ENCODE results near the gene CLCF1. TPM values are rescaled to one million over a fixed set of nuclear protein-coding genes. Genes with fewer than 3 reads are reported as not detected.

CLCF1 gene
- total RNA-seq, 2 experiments from 2014 or later = 0.76 to 1.9 TPM

DNA sequence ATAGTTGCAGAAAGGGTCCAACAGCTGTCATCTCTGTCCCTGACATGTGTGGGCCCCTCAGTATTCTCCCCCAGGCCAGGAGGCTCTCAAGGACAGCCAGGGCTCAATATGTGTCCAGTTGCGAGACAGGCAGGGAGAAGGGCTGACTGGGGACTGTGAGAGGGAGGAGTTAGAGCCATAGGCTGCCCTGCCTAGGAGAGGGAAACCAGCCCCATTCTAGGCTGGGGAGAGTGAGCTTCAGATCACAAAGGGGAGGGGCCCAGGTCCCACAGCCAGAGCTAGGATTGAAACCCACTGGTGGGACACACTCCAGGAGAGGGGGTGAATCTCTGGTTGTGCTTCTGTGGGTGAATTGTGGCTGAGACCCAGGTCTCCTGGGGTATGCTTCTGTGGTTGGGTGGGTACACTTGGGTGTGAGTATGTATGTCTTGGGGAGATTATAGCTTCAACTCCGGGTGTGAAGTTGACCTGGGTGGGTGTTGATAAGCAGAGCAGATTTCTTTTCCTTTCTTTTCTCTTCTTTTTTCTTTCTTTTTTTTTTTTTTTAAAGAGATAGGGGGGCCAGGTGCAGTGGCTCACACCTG lies 40.0 kb upstream of the CLCF1 start:
- Mint-ChIP-seq H3K27ac (no peak overlapping the region), H3K4me1 (peaks cover 60% of the 10 kb centered on the region), H3K4me3 (no peak overlapping the region), H3K36me3 (peaks cover 12% of the 10 kb centered on the region), H3K27me3 (peaks cover 7% of the 10 kb centered on the region), H3K9me3 (ENCODE audit: low read depth) (no peaks in the 10 kb centered on the region)
- ATAC-seq = no peak
- CTCF ChIA-PET = interaction anchor here (1.1 to 9.4 kb wide), 6 partner anchors 10 to 126 kb away, joined by 3 to 88 read pairs (median 4); partner anchors contain the start of genes PITPNM1, PPP1CA, PTPRCAP and RAD9A
- DNase-seq = no peak

DNA sequence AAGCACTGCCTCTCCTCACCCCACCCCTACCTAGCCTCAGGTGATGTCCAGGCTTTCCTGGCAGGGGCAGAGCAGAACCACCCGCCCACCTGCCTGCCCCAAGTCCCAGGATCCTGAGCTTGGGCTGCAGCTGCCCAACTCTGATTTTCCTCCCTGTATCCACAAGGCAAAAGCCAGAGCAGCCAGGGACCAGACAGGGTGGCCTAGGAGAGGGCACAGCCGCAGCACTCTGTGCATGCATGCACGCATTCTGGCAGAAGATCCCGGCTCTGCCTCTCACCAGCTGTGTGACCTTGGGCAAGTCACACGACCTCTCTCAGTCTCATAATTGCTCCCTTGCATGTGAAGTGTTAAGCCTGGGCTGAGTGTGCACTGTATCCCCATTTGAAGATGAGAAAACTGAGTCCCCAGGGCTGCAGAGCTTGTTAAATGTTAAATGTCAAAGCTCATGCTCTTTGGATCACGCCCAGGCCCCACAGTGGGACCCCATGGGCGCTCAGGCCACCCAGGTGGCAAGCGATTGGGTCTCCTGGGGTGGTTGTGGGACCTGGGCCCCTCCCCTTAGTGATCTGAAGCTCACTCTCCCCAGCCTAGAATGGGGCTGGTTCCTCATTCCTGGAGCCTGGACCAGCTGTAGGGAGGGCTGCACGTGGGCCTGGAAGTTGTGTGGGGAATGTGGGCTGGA lies 39.2 kb upstream of the CLCF1 start:
- DNase-seq (no peak), ATAC-seq (no peak)
- CTCF ChIA-PET = interaction anchor here (1.1 to 9.4 kb wide), 7 partner anchors 10 to 93 kb away, joined by 3 to 88 read pairs (median 4); partner anchors contain the start of genes PITPNM1, PPP1CA, PTPRCAP and RAD9A
- H3K27me3 Mint-ChIP-seq = peaks cover 7% of the 10 kb centered on the region
- no peak overlapping the region for H3K27ac Mint-ChIP-seq
- H3K36me3 Mint-ChIP-seq = peaks cover 19% of the 10 kb centered on the region
- H3K9me3 Mint-ChIP-seq (ENCODE audit: low read depth) = no peaks in the 10 kb centered on the region
- peaks cover 66% of the 10 kb centered on the region for H3K4me1 Mint-ChIP-seq
- no peak overlapping the region for H3K4me3 Mint-ChIP-seq

DNA sequence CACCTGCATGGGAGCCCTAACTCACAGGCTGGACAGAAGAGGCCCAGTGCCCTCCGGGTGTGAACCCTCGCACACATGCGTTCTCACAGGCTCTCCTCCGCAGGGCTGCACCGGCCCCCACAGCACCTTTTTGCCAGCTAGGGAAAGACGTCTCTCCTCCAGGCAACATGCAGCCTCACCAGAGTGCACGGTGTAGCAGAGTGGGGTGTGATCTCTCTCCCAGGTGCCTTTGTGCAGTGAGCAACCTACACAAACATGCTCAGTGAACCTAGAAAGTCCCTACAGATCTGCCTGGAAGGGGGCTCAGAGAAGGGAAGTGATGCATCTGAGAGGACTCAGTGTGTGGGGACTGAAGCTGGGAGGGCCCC lies 38.4 kb upstream of the CLCF1 start:
- Mint-ChIP-seq H3K27me3 (peaks cover 7% of the 10 kb centered on the region), H3K27ac (no peak overlapping the region), H3K9me3 (ENCODE audit: low read depth) (no peaks in the 10 kb centered on the region), H3K4me1 (peaks cover 70% of the 10 kb centered on the region), H3K4me3 (no peak overlapping the region), H3K36me3 (peaks cover 28% of the 10 kb centered on the region)
- no peak for DNase-seq
- CTCF ChIA-PET = interaction anchor here (0.6 to 3.4 kb wide), 8 partner anchors 8 to 149 kb away, joined by 3 to 12 read pairs (median 4); partner anchors contain the start of genes PPP1CA and PTPRCAP
- no peak for ATAC-seq

- DNase-seq (no peak), ATAC-seq (no peak)
- H3K27ac Mint-ChIP-seq = no peak overlapping the region
- H3K36me3 Mint-ChIP-seq = peaks cover 32% of the 10 kb centered on the region
- H3K4me1 Mint-ChIP-seq = peaks cover 70% of the 10 kb centered on the region
- H3K4me3 Mint-ChIP-seq = no peak overlapping the region
- CTCF ChIA-PET = interaction anchor here (0.6 to 3.4 kb wide), 7 partner anchors 9 to 149 kb away, joined by 3 to 12 read pairs (median 3); partner anchors contain the start of genes PPP1CA and PTPRCAP
- H3K9me3 Mint-ChIP-seq (ENCODE audit: low read depth) = no peaks in the 10 kb centered on the region
- peaks cover 3% of the 10 kb centered on the region for H3K27me3 Mint-ChIP-seq
Measured at GRCh38 chr11:67410984-67411784, 37.8 kb upstream of the CLCF1 start.

DNA sequence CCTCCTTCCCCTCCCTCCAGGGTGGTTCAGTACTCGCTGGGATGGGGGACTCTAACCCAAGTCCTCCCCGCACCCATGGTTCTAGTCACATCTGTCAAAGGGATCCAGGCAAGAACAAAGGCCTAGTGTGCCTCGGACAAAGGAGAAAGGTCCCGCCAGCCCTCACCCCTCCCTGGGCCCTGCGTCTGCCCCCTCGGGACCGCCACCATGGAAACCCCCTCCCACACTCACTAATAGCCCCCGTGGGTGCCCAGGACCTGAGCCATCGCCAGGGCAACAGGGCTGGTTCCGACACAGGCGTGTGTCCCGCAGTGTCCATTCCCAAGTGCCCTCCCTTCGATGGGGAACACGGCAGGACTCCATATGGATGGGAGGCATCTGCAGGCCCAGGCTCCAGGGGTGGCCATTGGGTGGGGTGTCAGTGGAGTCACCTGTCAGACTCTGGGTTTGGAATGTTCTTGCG lies 37.0 kb upstream of the CLCF1 start:
- ATAC-seq = no peak
- no peak for DNase-seq
- CTCF ChIA-PET = no interaction called here
- Mint-ChIP-seq H3K4me3 (peak overlapping the region; percentile 75), H3K9me3 (ENCODE audit: low read depth) (no peaks in the 10 kb centered on the region), H3K4me1 (peaks cover 72% of the 10 kb centered on the region), H3K27ac (peak overlapping the region; percentile 66), H3K27me3 (no peaks in the 10 kb centered on the region), H3K36me3 (peaks cover 38% of the 10 kb centered on the region)

DNA sequence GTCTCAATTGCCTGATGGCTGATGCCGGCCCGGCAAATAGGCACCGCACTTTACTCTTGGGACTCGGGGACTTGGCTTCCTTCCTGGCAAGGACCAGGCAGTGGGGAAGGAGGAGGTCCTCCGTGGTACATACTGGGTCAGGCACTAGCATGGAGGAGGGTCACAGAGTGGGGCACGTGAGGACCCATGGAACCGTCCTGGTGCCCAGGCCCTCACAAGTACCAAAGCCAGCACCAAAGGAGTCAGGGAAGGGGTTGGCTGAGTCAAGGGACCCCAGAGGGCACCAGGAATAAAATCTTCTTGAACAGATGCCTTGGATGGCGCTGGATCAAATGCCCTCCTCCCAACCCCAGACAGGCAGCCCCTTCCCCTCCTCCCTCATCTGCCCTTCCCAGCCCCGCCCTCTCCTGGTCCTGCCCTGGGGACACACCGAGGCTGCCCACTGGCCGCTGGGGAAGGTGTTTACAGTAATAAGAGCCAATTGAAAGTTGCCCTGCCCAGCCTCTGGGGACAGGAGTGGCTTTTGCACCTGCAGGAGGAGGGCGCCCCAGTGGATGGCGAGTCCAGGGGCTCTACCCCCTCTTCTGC lies 36.5 kb upstream of the CLCF1 start:
- Mint-ChIP-seq H3K9me3 (ENCODE audit: low read depth) (no peaks in the 10 kb centered on the region), H3K36me3 (peaks cover 43% of the 10 kb centered on the region), H3K27me3 (no peaks in the 10 kb centered on the region), H3K4me3 (peak overlapping the region; percentile 75), H3K4me1 (peaks cover 72% of the 10 kb centered on the region), H3K27ac (peak overlapping the region; percentile 92)
- CTCF ChIA-PET = interaction anchor here (1.0 to 3.5 kb wide), 3 partner anchors 9 to 28 kb away, joined by 3 to 34 read pairs (median 32); partner anchors contain the start of gene PTPRCAP
- DNase-seq (no peak), ATAC-seq (no peak)

GRCh38 chr11:67409261-67409666 lies 35.9 kb upstream of the CLCF1 start:
- H3K36me3 Mint-ChIP-seq = peaks cover 49% of the 10 kb centered on the region
- peak overlapping the region; percentile 90 for H3K4me3 Mint-ChIP-seq
- H3K9me3 Mint-ChIP-seq (ENCODE audit: low read depth) = no peaks in the 10 kb centered on the region
- no peaks in the 10 kb centered on the region for H3K27me3 Mint-ChIP-seq
- peaks cover 72% of the 10 kb centered on the region for H3K4me1 Mint-ChIP-seq
- CTCF ChIA-PET = interaction anchor here (1.0 to 3.5 kb wide), 8 partner anchors 10 to 96 kb away, joined by 3 to 34 read pairs (median 4); partner anchors contain the start of genes PITPNM1, PTPRCAP, RPS6KB2 and TMEM134
- H3K27ac Mint-ChIP-seq = peak overlapping the region; percentile 92
- peak; percentile 67 for ATAC-seq
- peak; percentile 95 for DNase-seq

- H3K36me3 Mint-ChIP-seq = peaks cover 50% of the 10 kb centered on the region
- no peaks in the 10 kb centered on the region for H3K9me3 Mint-ChIP-seq (ENCODE audit: low read depth)
- peaks cover 73% of the 10 kb centered on the region for H3K4me1 Mint-ChIP-seq
- H3K27me3 Mint-ChIP-seq = no peaks in the 10 kb centered on the region
- ATAC-seq (peak; percentile 34), DNase-seq (peak; percentile 80)
- CTCF ChIA-PET = interaction anchor here (1.0 to 3.5 kb wide), 8 partner anchors 10 to 96 kb away, joined by 3 to 34 read pairs (median 4); partner anchors contain the start of genes PITPNM1, PTPRCAP, RPS6KB2 and TMEM134
- H3K4me3 Mint-ChIP-seq = peak overlapping the region; percentile 90
- peak overlapping the region; percentile 86 for H3K27ac Mint-ChIP-seq
Measured at GRCh38 chr11:67408437-67409200, 35.2 kb upstream of the CLCF1 start.

DNA sequence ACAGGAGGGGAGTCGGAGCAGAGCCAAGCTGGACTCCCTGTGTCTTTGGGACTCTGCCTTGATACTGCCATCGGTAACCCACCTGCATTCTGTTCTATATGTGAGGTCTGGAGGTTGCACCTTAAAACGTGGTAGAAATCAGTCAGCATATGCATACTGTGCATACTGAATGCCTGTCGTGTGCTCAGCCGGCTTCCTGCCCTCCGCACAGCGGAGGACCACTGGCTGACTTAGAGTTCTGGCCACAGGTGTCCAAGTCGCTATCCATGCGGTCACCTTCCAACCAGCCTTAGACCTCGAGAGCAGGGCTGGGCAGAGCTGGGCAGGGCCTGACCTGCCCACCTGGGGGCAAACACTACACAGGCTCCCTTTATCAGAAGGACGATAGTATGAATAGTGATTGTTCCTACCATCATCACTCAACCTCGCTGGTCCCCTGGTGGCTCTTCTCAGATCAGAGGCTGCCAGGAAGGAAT lies 34.3 kb upstream of the CLCF1 start:
- CTCF ChIA-PET = interaction anchor here (0.9 to 3.5 kb wide), 8 partner anchors 11 to 98 kb away, joined by 3 to 34 read pairs (median 4); partner anchors contain the start of genes PITPNM1, PTPRCAP and RPS6KB2
- H3K27ac Mint-ChIP-seq = peak overlapping the region; percentile 86
- DNase-seq (no peak), ATAC-seq (peak; percentile 17)
- H3K9me3 Mint-ChIP-seq (ENCODE audit: low read depth) = no peaks in the 10 kb centered on the region
- H3K36me3 Mint-ChIP-seq = peaks cover 50% of the 10 kb centered on the region
- peak overlapping the region; percentile 90 for H3K4me3 Mint-ChIP-seq
- no peaks in the 10 kb centered on the region for H3K27me3 Mint-ChIP-seq
- peaks cover 75% of the 10 kb centered on the region for H3K4me1 Mint-ChIP-seq

DNA sequence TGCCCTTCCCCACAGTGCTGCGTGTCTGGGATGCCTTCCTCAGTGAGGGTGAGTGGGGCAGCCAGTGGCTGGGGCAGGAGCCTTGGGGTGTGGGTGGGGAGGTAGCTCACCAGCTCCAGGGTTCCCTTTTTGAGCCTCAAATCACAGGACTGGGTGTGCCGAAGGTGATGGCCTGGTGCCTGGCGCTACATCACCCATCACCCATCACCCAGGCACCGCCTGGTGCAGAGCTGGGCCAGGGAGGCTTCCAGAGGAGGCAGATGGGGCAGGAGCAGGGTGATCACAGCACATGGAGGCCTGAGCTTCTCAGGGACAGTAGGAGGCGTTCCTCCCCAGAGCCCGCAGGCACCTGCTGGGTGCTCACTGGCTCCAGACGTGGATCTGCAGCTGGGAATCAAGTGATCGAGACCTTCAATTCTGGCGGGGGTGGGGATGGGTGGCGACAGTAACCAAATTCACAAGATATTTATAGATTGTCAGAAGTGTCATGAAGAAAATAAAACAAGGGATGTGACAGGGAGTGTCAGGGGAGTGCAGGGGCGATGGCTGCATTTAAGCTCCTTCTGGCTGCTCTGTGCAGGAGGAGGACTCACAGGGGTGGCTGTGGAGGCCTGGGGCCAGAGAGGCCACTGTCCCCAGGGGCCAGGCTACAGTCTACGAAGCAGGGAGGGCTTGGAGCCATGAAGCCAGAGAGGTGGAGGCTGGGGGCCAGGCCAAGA lies 33.7 kb upstream of the CLCF1 start:
- Mint-ChIP-seq H3K36me3 (peaks cover 50% of the 10 kb centered on the region), H3K4me3 (peak overlapping the region; percentile 90), H3K9me3 (ENCODE audit: low read depth) (no peaks in the 10 kb centered on the region), H3K4me1 (peaks cover 74% of the 10 kb centered on the region), H3K27me3 (no peaks in the 10 kb centered on the region), H3K27ac (peak overlapping the region; percentile 86)
- DNase-seq = no peak
- CTCF ChIA-PET = interaction anchor here (0.6 to 3.5 kb wide), 10 partner anchors 10 to 116 kb away, joined by 3 to 34 read pairs (median 4); partner anchors contain the start of genes PITPNM1, PTPRCAP and RPS6KB2
- no peak for ATAC-seq

- Mint-ChIP-seq H3K27me3 (no peaks in the 10 kb centered on the region), H3K36me3 (peaks cover 50% of the 10 kb centered on the region), H3K4me1 (peaks cover 71% of the 10 kb centered on the region), H3K4me3 (peak overlapping the region; percentile 90), H3K27ac (peak overlapping the region; percentile 86), H3K9me3 (ENCODE audit: low read depth) (no peaks in the 10 kb centered on the region)
- CTCF ChIA-PET = interaction anchor here (0.9 to 3.5 kb wide), 8 partner anchors 9 to 99 kb away, joined by 3 to 34 read pairs (median 4); partner anchors contain the start of genes PITPNM1, PTPRCAP and RPS6KB2
- DNase-seq (no peak), ATAC-seq (no peak)
Measured at GRCh38 chr11:67406420-67406968, 33.1 kb upstream of the CLCF1 start.

Data from activated CD8-positive, alpha-beta memory T cell treated with anti-CD3 and anti-CD28 coated beads, Interleukin-2, amount 10 ng/mL, durations not matched to agents 7 days and 5 days (primary cell).